Stimulated activated CD4-positive, alpha-beta T cell treated with anti-CD3 and anti-CD28 coated beads, Interleukin-4, amount 100 ng/mL, for 24 hours (primary cell): Measurements from ENCODE around the gene CTAGE9.

Experiments
- DNase-seq: peaks from one replicate; pipeline ENCODE4 v3.0.0-alpha.2; 2020

Gene CTAGE9

GRCh38 chr6:131660195-131660594, 50.6 kb downstream of the CTAGE9 start:
- DNase-seq, result no peak
